ENCODE measurements around the gene TPD52L3.

The TPD52L3 gene

GRCh38 chr9:6328103-6328502 lies at the start of gene TPD52L3:
Gene TPD52L3 (plus strand): TSS chr9:6328375. CDS start chr9:6328596, 221 bp downstream.
- no peak for DNase-seq

GRCh38 chr9:6301858-6302257 lies 26.3 kb upstream of the TPD52L3 start:
- DNase-seq = no peak

GRCh38 chr9:6302417-6302816 lies 25.8 kb upstream of the TPD52L3 start:
- no peak for DNase-seq

DNA sequence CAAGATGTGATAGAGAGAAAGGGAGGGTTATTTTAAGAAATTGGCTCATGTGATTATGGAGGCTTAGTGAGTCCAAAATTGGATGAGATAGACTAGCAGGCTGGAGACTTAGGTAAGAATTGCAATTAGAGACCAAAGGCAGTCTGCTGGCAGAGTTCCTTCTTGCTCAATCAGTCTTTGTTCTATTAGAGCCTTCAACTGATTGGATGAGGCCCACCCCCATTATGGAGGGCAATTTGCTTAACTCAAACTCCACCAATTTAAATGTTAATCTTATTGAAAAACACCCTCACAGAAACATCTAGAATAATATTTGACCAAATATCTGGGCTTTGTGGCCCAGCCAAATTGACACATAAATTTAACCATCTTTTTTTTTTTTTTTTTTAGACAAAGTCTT lies 23.9 kb upstream of the TPD52L3 start:
- no peak for DNase-seq

DNA sequence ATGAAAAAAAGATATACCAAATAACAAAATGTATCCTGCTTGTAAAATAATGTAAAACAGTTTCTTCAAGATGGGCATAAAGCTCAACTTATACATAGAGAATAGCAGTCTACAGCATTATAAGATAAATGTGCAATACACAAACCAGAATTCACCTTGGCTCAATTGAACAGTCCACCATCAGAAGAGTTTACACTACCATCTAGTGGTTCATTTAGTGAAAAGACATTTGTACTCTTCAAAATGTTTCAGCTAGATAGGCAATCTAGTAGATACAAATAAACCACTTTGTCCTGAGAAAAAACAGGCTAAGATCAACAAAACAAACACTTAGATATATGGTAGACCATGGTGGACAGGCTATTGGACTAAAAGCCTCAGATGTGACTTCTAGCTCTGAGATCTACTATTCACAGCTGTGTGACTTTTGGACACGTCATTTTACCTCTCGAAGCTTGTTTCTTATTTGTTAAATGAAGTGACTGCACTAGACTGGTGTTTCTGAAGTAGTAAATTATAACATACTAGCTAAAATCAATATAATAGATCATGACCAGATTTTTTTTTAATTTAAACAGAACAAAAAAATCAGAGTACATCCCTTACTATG lies 22.1 kb upstream of the TPD52L3 start:
- peak; percentile 17 for DNase-seq

DNA sequence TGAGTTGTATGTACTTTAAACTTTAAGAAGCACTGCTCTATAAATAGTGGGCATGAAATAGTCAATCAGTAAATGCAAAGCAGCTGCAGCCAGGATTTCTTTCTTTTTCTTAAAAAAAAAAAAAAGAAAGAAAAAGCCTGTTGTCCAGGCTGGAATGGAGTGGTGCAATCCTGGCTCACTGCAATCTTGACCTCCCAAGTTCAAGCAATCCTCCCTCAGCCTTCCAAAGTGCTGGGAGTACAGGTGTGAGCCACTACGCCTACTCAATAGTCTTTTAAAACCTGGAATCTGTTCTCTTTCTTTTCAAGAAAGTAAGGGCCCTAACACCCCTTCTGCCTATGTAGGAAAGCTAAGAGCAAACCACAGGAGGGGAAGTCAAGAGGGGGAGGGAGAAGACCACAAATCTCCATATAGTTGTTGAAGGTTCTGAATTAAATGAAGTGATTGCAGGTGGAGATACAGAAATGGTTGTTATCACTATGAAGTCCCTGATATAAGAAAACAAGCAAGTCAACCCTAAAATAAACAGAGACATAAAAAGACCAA lies 20.6 kb upstream of the TPD52L3 start:
- no peak for DNase-seq

DNA sequence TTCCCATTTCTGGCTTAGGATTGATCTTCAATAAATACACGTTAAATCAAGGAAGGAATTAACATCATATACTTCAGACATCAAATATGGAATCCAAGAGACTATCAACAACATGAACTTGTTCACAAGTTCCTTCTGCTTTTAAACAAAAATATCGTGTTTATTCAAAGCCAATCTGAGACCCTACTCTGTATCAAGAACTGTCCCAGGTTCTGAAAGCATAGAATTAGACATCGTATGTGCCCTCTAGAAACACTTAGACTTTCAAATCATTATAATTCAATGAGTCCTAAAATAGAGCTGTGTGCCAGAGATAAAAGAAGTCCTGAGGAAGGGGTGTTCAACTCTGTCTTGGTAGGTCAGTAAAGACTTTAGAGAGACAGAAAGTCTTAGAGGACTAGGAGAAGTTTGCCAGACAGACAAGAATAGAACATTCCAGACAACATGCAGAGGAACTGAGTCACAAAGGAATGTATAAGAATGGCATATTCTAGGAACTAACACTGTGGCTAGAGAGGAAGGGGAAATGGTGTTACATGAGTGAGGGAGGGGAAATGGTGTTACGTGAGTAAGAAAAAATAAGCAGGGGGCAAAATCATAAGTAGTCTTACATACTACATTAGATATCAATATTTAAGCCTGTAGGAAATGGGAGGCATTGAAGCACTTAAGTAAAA lies 2.9 kb downstream of the TPD52L3 start:
- no peak for DNase-seq

DNA sequence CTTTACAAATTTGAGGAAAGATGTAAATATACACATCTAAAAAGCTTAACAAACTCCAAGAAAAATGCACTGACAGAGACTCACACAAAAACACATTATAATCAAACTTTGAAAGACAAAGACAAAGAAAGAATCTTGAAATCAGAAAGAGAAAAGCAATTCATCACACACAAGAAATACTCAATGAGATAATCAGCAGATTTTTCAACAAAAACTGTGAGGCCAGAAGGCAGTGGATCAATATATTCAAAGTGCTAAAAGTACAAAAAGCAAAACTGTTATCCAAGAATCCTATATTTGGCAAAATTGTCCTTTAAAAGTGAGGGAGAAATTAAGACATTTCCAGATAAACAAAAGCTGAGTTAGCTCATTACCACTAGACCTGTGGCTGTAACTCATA lies 6.1 kb downstream of the TPD52L3 start:
- DNase-seq = no peak

- DNase-seq = no peak
Measured at GRCh38 chr9:6348766-6349165, 20.6 kb downstream of the TPD52L3 start.

DNA sequence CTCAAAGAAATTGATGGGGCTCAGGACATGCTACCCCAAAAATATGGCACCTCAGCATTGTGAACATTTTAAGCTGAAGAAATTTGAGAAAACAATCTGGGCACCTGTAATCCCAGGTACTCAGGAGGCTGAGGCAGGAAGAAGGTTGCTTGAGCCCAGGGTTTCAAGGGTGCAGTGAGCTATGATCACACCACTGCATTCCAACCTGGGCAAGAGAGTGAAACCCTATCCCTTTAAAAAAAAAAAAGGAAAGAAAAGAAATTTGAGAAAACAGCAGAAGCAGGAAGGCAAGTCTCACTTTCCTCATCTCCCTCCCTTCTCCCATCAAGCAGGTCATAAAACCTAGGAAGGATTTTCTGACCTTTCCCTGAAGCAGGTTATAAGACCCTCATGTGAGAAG lies 23.6 kb downstream of the TPD52L3 start:
- DNase-seq = no peak

GRCh38 chr9:6354072-6354686 lies 26.0 kb downstream of the TPD52L3 start:
- DNase-seq = peak; percentile 44

- no peak for DNase-seq
Measured at GRCh38 chr9:6355728-6356127, 27.6 kb downstream of the TPD52L3 start.

DNA sequence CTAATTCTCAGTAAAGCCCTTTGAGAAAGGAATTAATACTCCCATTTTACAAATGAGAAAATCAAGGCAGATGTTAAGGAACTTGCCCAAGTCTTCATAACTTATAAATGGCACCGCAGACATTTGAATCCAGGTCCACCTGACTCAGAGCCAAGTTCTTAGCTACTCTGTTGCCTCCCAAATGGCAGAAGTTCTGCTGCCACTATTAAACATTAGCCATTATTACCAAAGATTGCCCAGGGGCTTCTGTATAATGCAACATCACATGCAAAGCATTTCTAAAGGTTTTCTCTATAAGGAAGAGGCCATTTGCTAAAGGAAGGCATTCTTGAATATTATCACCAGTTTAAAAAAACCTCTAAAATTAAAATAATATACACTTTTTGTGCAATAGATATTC lies 28.3 kb downstream of the TPD52L3 start:
- no peak for DNase-seq

- DNase-seq = no peak
Measured at GRCh38 chr9:6356904-6357303, 28.7 kb downstream of the TPD52L3 start.

- DNase-seq = no peak
Measured at GRCh38 chr9:6367128-6367890, 39.1 kb downstream of the TPD52L3 start.

DNA sequence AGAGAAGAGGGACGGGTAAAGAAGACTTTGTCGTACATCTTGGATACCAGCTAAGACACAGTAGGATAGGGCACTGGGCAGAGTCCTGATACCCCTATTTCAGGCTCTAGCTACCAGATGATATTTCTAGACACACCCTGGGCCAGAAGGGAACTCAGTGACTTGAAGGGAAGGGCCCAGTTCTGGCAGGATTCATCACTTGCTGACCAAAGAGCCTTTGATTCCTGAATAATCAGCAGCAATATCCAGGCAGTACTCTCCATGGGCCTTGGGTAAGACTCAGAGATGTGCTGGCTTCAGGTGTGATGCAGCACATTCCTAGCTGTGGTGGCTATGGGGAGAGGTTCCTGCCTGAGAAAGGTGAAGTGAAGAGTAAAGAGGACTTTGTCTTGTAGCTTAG lies 40.7 kb downstream of the TPD52L3 start:
- DNase-seq = no peak
